ENCODE results near the gene OR1J1. TPM values are rescaled to one million over a fixed set of nuclear protein-coding genes. Genes with fewer than 3 reads are reported as not detected.

The OR1J1 gene
- total RNA-seq, 1 donor from 2014 or later = not detected

GRCh38 chr9:122518226-122518625 lies 40.5 kb upstream of the OR1J1 start:
- ATAC-seq (ENCODE audit: low read depth) (no peak), DNase-seq (no peak)
- H3K4me1 Mint-ChIP-seq = no peaks in the 10 kb centered on the region
- no peaks in the 10 kb centered on the region for H3K36me3 Mint-ChIP-seq (ENCODE audit: low read depth)
- H3K4me3 Mint-ChIP-seq = no peak overlapping the region
- TF ChIP-seq CTCF (IDR thresholded peaks at IDR 0.05) = no peak
- H3K9me3 Mint-ChIP-seq = no peaks in the 10 kb centered on the region
- intact Hi-C loops (cut with micrococcal nuclease) = no loop called here
- ChIA-PET POLR2A (no interaction called here), CTCF (no interaction called here)
- peaks cover 15% of the 10 kb centered on the region for H3K27me3 Mint-ChIP-seq
- no peak overlapping the region for H3K27ac Mint-ChIP-seq

- Mint-ChIP-seq H3K27me3 (peaks cover 27% of the 10 kb centered on the region), H3K27ac (no peak within 1 kb of the TSS), H3K4me3 (no peak within 1 kb of the TSS), H3K4me1 (no peaks in the 10 kb centered on the region), H3K36me3 (ENCODE audit: low read depth) (no peaks in the 10 kb centered on the region), H3K9me3 (no peaks in the 10 kb centered on the region)
- ChIA-PET CTCF (no interaction called here), POLR2A (no interaction called here)
- intact Hi-C loops (cut with micrococcal nuclease) = no loop called here
- DNase-seq = no peak
- no peak for TF ChIP-seq CTCF (IDR thresholded peaks at IDR 0.05)
- no peak for ATAC-seq (ENCODE audit: low read depth)
Observed at GRCh38 chr9:122510502-122510901, 32.8 kb upstream of the OR1J1 start, which contains the start of gene OR1J2. OR1J2 (plus strand) TSS chr9:122510802; CDS start chr9:122510802, 0 bp downstream.

- H3K27ac Mint-ChIP-seq = no peak overlapping the region
- CTCF ChIA-PET = no interaction called here
- intact Hi-C loops (cut with micrococcal nuclease) = loop anchor here (10.0 kb wide), 1 partner anchor 62 kb away; no protein-coding TSS in a partner anchor
- ATAC-seq (ENCODE audit: low read depth) = no peak
- TF ChIP-seq CTCF (IDR thresholded peaks at IDR 0.05) = no peak
- H3K4me3 Mint-ChIP-seq = no peak overlapping the region
- POLR2A ChIA-PET = no interaction called here
- H3K9me3 Mint-ChIP-seq = no peaks in the 10 kb centered on the region
- H3K27me3 Mint-ChIP-seq = peaks cover 20% of the 10 kb centered on the region
- no peak for DNase-seq
- H3K36me3 Mint-ChIP-seq (ENCODE audit: low read depth) = no peaks in the 10 kb centered on the region
- no peaks in the 10 kb centered on the region for H3K4me1 Mint-ChIP-seq
Observed at GRCh38 chr9:122506964-122507363, 29.2 kb upstream of the OR1J1 start.

- Mint-ChIP-seq H3K27me3 (peaks cover 40% of the 10 kb centered on the region), H3K9me3 (peaks cover 13% of the 10 kb centered on the region), H3K4me1 (no peaks in the 10 kb centered on the region), H3K36me3 (ENCODE audit: low read depth) (no peaks in the 10 kb centered on the region), H3K4me3 (no peak overlapping the region), H3K27ac (no peak overlapping the region)
- ChIA-PET CTCF (interaction anchor here (0.7 to 1.6 kb wide), 6 partner anchors 12 to 310 kb away, joined by 3 to 5 read pairs (median 4); partner anchors contain the start of gene OR1N1), POLR2A (no interaction called here)
- DNase-seq (no peak), ATAC-seq (ENCODE audit: low read depth) (peak; percentile 52)
- TF ChIP-seq CTCF (IDR thresholded peaks at IDR 0.05) = no peak
- intact Hi-C loops (cut with micrococcal nuclease) = no loop called here
Observed at GRCh38 chr9:122498883-122499288, 21.2 kb upstream of the OR1J1 start.

- CTCF ChIA-PET = interaction anchor here (1.4 kb wide), 1 partner anchor 20 kb away, joined by 5 read pairs; no protein-coding TSS in a partner anchor
- Mint-ChIP-seq H3K27ac (no peak overlapping the region), H3K9me3 (no peaks in the 10 kb centered on the region), H3K4me3 (no peak overlapping the region), H3K36me3 (ENCODE audit: low read depth) (no peaks in the 10 kb centered on the region), H3K27me3 (peaks cover 40% of the 10 kb centered on the region), H3K4me1 (no peaks in the 10 kb centered on the region)
- DNase-seq (no peak), ATAC-seq (ENCODE audit: low read depth) (no peak)
- POLR2A ChIA-PET = no interaction called here
- no peak for TF ChIP-seq CTCF (IDR thresholded peaks at IDR 0.05)
- intact Hi-C loops (cut with micrococcal nuclease) = no loop called here
Observed at GRCh38 chr9:122479062-122479461, 1.3 kb upstream of the OR1J1 start.
